Endothelial cell of hepatic sinusoid (primary cell): Measurements from ENCODE around the gene SIVA1.
"Not testable (repeated sequence)": the region's sequence is repeated elsewhere in the genome, so short reads cannot be mapped to it uniquely, and the experiment has no call there.

ENCODE experiments used
- in situ Hi-C: cut with HindIII; loops from 2 replicates; pipeline ENCODE4 v1.10.0; 2017; ENCODE audit warnings: low sequenced_read_pairs

SIVA1 gene

DNA sequence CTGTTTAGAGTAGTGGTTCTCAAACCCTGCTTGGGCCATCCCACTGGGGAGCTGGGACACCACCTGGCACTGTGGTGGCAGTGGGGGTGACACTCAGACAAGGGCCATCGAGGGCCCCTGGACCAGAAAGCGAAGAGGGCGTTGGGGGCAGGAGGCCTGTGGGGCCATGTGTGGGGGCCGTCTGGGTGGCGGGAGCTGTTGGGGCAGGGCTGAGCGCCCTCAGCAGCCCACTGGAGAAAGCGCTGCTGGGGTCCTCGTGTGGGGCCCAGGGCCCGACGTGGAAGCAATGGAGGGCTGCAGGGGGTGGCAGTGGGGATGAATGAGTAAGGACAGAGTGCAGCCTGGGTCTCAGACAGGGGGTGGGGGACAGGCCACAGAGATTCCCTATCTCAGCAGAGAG lies 34.8 kb upstream of the SIVA1 start:
- in situ Hi-C loops: loop anchor here (10.0 kb wide), 2 partner anchors 93 to 107 kb away; no protein-coding TSS in a partner anchor

DNA sequence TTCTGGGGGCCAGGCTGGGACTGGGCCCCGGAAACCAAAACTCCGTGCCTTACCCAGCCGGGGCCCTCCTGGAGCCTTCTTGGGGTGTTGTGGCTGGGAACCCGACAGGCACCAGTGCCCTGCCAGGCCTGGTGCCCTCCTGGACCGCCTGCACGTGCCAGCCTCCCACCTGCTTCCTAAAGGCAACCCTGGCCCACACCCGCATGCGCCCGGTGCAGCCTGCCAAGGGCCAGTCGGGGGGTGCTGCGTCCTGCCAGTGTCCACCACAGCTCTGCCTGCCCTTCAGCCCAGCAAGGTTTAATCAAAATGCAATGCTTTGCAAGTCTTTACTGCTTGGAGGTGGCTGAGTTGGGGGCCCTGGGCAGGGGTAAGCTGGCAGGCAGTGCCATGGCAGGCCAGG lies 34.1 kb upstream of the SIVA1 start:
- in situ Hi-C loops: loop anchor here (10.0 kb wide), 2 partner anchors 94 to 106 kb away; no protein-coding TSS in a partner anchor

- in situ Hi-C loops: loop anchor here (10.0 kb wide), 2 partner anchors 95 to 105 kb away; no protein-coding TSS in a partner anchor
These were observed 33.6 kb upstream of the SIVA1 start for GRCh38 chr14:104719343-104719742.

DNA sequence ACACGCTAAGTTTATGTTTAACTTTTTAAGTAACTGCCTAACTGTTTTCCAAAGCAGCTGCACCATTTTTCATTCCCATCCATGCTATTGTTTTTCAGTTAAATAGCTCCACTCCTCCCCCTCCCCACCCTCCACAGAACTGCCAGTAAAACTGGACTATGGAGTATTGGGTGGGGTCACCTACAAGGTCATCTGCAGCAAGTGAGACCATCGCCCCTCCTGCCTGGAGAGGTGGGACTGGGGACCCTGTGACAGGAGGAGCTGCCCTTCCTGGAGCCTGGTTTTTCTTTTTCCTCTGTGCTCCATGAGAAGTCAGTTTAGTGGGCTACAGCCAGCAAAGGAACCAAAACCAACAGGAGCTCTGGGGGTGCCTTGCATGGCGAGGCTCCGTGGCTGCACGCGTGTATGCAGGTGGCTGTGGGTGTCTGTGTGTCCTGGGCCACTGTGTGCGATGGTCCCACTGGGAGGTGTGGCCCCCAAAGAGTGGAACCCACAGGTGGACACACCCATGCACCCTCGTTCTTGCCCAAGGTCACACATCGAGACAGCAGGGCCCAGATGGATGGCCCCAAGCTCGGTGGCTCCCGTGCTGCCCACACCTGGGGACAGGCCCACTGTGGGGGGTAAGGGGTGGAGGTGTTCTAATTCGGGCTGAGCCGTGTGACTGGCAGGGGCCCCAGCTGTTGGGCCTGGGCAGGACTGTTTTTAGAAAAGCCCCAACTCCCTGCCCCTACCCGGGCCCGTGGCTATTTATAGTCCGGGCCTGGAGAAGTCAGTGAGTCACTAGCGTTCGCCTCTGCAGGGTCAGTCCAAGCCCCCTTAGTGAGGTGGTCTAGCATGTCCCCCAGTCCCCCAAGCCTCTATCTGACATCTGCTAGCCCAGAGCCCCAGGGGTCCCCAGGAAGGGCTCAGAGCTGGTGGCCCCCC lies 31.2 kb upstream of the SIVA1 start:
- in situ Hi-C loops: no loop called here

GRCh38 chr14:104722938-104723650 lies 29.9 kb upstream of the SIVA1 start:
- in situ Hi-C loops: no loop called here

- in situ Hi-C loops: no loop called here
These were observed 29.1 kb upstream of the SIVA1 start, which contains the start of gene ADSS1 for GRCh38 chr14:104723651-104724406. Gene ADSS1 (plus strand): TSS chr14:104724229. CDS start chr14:104724271, 42 bp downstream.

DNA sequence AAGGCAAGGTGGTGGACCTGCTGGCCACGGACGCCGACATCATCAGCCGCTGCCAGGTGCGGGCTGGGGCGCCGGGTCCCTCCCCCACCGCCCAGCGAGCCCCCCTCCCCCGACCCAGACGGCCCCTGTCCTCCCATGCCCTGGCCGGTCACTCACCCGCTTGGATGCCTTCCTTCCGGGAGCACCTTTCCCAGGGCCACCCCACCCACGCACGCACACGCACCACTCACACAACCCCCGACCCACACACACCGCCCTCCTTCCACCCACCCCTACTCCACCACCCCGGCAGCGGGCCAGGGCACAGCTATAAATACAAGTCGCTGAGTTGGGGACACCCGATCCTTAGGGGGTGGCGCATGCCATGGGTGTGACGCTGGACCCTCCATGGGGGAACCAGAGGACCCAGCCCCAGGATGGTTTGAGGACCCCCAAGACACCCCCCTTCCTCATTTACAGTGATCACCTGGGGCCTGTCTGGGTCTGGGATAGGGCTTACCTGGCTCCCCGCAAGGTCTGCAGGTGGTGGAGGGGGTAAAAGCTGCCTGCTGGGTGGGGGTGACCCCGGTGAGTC lies 28.5 kb upstream of the SIVA1 start:
- in situ Hi-C loops: no loop called here

DNA sequence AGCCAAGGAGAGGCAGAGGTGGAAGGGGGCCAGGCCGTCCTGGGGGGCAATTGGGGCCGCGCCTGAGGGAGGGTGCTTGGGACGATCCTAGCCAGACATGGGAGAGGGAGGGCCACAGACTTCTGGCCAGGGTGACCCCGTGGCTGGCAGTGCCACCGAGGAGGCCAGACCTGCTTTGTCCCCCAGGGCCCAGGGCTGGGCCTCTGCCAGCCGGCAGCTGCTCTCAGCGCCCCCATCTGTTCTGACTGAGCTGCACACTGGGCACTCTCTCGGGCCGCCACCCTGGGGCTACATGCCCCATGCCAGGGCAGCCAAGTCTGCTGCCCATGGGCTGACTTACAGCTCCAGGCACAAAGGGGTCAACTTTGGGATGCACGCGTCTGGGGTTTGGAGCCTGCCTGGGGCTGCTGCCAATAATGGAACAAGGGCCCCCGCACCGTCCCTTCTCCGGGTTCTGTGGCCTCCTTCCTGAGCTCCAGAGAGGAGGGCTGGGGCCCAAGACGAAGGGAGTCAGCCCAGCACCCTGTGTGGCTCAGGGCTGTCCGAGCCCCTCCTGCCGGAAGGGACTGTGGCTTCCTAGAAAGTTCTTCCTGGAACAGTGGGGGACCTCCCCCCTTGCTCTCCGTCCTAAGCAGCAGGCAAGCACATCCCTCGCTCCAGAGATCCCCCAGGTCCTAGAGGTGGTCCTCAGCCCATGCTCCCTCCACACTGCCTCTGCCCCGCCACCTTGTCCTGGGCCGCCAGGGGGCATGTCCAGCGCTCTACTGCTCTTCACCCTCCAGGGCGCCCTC lies 27.8 kb upstream of the SIVA1 start:
- in situ Hi-C loops: no loop called here

- in situ Hi-C loops: no loop called here
These were observed 27.0 kb upstream of the SIVA1 start for GRCh38 chr14:104725772-104726548.

DNA sequence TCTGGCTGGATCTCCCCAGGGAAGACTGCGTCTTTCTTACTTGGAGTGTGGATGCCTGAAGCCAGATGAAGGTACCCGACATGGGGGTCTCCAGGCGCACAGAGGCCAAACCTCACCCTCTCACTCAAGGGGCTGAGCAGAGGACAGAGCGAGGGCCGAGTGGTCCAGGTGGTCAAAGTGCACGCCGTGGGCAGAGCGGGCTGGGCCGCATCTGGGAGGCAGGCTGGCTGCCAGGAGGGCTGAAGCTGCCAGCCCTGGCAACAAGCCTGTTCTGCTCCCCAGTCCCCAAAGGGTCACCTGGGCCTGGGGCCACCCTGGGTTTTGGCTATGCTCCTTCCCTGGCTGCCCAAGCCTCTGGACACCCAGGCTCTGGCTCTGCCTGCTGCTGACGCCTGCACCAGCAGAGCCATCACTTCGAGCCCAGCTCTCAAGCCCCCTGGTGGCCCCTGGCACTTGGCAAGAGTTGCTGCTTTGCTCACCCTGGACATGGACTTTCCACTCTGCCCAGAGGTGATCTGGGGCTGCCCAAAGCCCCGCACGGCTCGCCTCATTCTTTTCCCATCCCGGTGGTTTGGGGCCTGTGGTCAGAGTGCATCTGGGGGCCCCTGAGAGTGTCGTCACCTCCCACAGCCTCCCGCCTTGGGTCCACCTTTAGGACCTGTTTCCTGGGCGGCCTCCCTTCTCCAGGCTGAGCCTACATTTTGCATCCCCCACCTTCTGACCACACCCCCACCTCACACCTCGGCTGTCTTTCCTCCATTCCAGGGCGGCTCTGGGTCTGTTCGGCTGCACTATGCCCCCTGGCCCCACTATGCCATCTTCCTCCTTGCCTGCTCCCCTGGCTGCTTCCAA lies 26.1 kb upstream of the SIVA1 start:
- in situ Hi-C loops: no loop called here

DNA sequence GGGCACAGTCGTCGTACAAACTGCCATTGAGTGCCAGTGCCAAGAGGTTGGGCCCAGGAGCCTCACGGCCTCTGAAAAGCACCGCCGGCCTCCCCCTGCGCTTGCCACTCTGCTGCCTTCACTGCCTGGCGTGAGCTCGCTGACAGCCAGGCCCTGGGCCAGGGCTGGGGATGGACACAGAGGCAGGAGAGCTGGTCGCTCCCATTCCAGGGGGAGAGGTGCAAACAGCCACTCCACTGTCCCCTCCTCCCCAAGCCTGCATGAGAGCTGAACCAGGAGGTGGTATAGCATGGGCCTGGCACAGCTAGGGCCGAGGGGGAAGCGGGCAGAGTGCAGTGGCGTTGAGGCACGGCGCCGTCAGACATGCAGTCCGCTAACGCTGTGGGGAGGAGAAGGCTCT lies 24.3 kb upstream of the SIVA1 start:
- in situ Hi-C loops: no loop called here

- in situ Hi-C loops: not testable (repeated sequence)
These were observed 23.6 kb upstream of the SIVA1 start for GRCh38 chr14:104729176-104729834.

GRCh38 chr14:104729835-104730181 lies 23.1 kb upstream of the SIVA1 start:
- in situ Hi-C loops: no loop called here

DNA sequence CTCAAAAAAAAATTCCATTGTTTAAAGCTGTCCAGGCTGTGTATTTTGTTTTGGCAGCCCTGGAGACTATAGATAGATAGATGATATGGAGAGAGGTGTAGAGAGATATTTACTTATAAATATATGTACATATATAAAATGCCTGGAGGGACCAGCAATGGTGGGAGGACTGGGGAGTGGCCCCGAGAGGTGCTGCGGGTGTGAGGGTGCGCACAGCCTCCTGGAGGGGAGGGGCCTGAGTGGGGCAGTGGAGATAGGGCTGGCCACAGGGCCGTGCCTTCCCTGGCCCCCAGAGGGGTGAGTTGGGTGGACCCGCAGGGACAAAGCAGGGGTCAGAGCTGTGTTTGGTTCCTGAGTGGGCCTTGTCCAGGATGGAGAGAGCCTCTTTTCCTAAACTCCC lies 22.5 kb upstream of the SIVA1 start:
- in situ Hi-C loops: no loop called here

DNA sequence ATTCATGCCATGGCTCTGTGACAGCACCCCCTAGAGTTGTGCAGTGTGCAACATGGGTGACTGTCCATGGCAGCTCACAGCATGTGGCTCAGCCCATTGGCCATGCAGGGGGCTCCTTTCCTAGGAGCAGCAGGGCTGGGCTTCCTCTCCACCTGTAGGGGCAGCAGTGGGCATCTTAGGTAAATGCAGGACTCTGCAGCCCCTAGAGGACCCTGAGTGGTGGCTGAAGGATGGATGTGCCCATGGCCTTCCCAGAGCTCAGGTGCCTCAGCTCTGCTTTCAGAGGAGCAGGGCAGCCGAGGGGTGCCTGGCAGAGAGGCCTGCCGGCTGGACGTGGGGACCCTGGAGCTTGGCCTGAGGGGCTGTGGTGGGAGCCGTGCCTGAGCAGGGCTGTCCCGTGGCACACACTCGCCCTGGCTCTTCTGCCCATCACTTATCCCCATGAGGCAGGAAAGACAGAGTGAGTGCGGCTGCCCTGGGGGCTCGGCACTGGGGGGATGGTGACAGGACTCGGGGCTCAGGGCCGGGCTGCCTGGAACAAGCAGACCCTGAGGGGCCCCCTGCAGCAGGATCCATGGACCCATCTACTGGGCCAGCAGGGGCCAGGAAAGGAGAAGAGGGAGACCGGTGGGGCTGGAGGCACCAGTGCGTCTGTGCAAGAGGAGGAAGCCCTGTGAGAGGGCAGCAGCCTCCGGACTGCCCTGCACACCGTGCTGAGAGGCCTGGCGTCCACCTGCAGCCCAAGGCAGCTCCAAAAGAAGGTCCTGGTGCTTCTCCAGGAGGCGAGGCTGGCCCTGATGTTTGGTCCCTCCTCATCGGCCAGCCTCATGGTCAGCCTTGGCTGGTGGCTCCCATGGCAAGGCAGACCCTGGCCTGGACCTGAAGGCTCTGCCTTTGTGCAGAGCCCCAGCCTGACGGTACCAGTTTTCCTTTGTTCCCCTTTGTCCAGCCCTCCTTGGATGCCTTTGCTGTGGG lies 21.3 kb upstream of the SIVA1 start:
- in situ Hi-C loops: no loop called here

GRCh38 chr14:104732355-104732804 lies 20.6 kb upstream of the SIVA1 start:
- in situ Hi-C loops: no loop called here
